IgD-negative memory B cell (primary cell): Measurements from ENCODE around the gene RUNX3. TPM values are rescaled to one million over a fixed set of nuclear protein-coding genes. Genes with fewer than 3 reads are reported as not detected.

Experiments
- polyA plus RNA-seq: library from polyadenylated mRNA; unstranded; fragments of 300-500 nt; fragmentation: Illumina TruSeq; gene quantifications from one replicate; pipeline ENCODE4 v1.2.3, GENCODE V29; 2021

Gene RUNX3
- polyA plus RNA-seq, 1 donor from 2014 or later: 30.1 TPM

Other genes starting within 250 kb of the RUNX3 start
- gene CLIC4, start 184.8 kb downstream of the RUNX3 start, polyA plus RNA-seq: 49.6 TPM